H9 (cell line): Measurements from ENCODE around the gene TNFAIP3. TPM values are rescaled to one million over a fixed set of nuclear protein-coding genes. Genes with fewer than 3 reads are reported as not detected.

Source experiments
- DNase-seq: peaks from one replicate; pipeline ENCODE4 v3.0.0-alpha.2; 2017
- H2AFZ ChIP-seq: one replicate; pipeline ENCODE4 v1.6.1; 2013; ENCODE audit warnings: mild to moderate bottlenecking, low read length, control low read depth, moderate library complexity
- H2AK5ac ChIP-seq: 2 replicates; pipeline ENCODE4 v1.6.1; 2013; ENCODE audit warnings: low read length, control low read depth, mixed read lengths; ENCODE audit not compliant: insufficient read length
- H2BK120ac ChIP-seq: one replicate; pipeline ENCODE4 v1.6.1; 2013; ENCODE audit warnings: low read depth, mild to moderate bottlenecking, low read length, control low read depth, inconsistent platforms; ENCODE audit not compliant: poor library complexity, severe bottlenecking
- H2BK12ac ChIP-seq: 2 replicates; pipeline ENCODE4 v1.6.1; 2013; ENCODE audit warnings: low read length, control low read depth, mixed read lengths, low read depth; ENCODE audit not compliant: insufficient read length
- H2BK15ac ChIP-seq: 2 replicates; pipeline ENCODE4 v1.6.1; 2013; ENCODE audit warnings: low read depth, low read length, control low read depth
- H2BK20ac ChIP-seq: one replicate; pipeline ENCODE4 v1.6.1; 2013; ENCODE audit warnings: low read depth, mild to moderate bottlenecking, low read length, control low read depth, inconsistent platforms; ENCODE audit not compliant: poor library complexity, severe bottlenecking
- H2BK5ac ChIP-seq: 2 replicates; pipeline ENCODE4 v1.6.1; 2013; ENCODE audit warnings: low read length, control low read depth, mixed read lengths; ENCODE audit not compliant: insufficient read length
- H3K14ac ChIP-seq: 2 replicates; pipeline ENCODE4 v1.6.1; 2013; ENCODE audit warnings: low read length, control low read depth; ENCODE audit not compliant: insufficient read depth
- H3K18ac ChIP-seq: 2 replicates; pipeline ENCODE4 v1.6.1; 2013; ENCODE audit warnings: low read depth, mild to moderate bottlenecking, mixed read lengths, low read length, control low read depth; ENCODE audit not compliant: insufficient read length
- H3K23ac ChIP-seq: 2 replicates; pipeline ENCODE4 v1.6.1; 2013; ENCODE audit warnings: low read length, control low read depth, mixed read lengths, low read depth; ENCODE audit not compliant: insufficient read length
- H3K23me2 ChIP-seq: 2 replicates; pipeline ENCODE4 v1.6.1; 2013; ENCODE audit warnings: low read depth, mild to moderate bottlenecking, mixed read lengths, low read length, control low read depth; ENCODE audit not compliant: insufficient read length, poor library complexity, severe bottlenecking
- H3K27ac ChIP-seq: 2 replicates; pipeline ENCODE4 v1.5.1; 2013; ENCODE audit warnings: low read length, control low read depth, mixed read lengths, low read depth; ENCODE audit not compliant: insufficient read length
- H3K27me3 ChIP-seq: 2 replicates; pipeline ENCODE4 v1.6.1; 2013; ENCODE audit warnings: low read length, control low read depth, inconsistent platforms; ENCODE audit not compliant: insufficient read depth
- H3K4ac ChIP-seq: 2 replicates; pipeline ENCODE4 v1.6.1; 2013; ENCODE audit warnings: low read depth, mild to moderate bottlenecking, control low read depth, inconsistent platforms, low read length, moderate library complexity
- H3K4me1 ChIP-seq: 2 replicates; pipeline ENCODE4 v1.6.1; 2013; ENCODE audit warnings: low read length, control low read depth, inconsistent platforms; ENCODE audit not compliant: insufficient read depth
- H3K4me2 ChIP-seq: 2 replicates; pipeline ENCODE4 v1.6.1; 2013; ENCODE audit warnings: low read length, control low read depth, mixed read lengths; ENCODE audit not compliant: insufficient read length, insufficient read depth
- H3K56ac ChIP-seq: 2 replicates; pipeline ENCODE4 v1.6.1; 2013; ENCODE audit warnings: low read depth, mild to moderate bottlenecking, mixed read lengths, low read length, control low read depth; ENCODE audit not compliant: insufficient read length
- H3K79me1 ChIP-seq: 2 replicates; pipeline ENCODE4 v1.6.1; 2013; ENCODE audit warnings: low read depth, mild to moderate bottlenecking, moderate library complexity, low read length, control low read depth, inconsistent platforms; ENCODE audit not compliant: insufficient read depth, poor library complexity, severe bottlenecking
- H3K79me2 ChIP-seq: 2 replicates; pipeline ENCODE4 v1.6.1; 2013; ENCODE audit warnings: low read length, control low read depth, inconsistent platforms; ENCODE audit not compliant: insufficient read depth
- H3K9ac ChIP-seq: 2 replicates; pipeline ENCODE4 v1.6.1; 2013; ENCODE audit warnings: low read length, control low read depth, mixed read lengths; ENCODE audit not compliant: insufficient read length; ENCODE audit errors: extremely low read depth
- H3K9me3 ChIP-seq: one replicate; pipeline ENCODE4 v1.6.1; 2013; ENCODE audit warnings: low read depth, low read length, inconsistent platforms; ENCODE audit not compliant: control insufficient read depth
- H3T11ph ChIP-seq: one replicate; pipeline ENCODE4 v1.6.1; 2013; ENCODE audit warnings: mild to moderate bottlenecking, low read length, control low read depth, inconsistent platforms
- H4K20me1 ChIP-seq: one replicate; pipeline ENCODE4 v1.6.1; 2013; ENCODE audit not compliant: control insufficient read depth, insufficient read length, insufficient read depth
- H4K5ac ChIP-seq: 2 replicates; pipeline ENCODE4 v1.6.1; 2013; ENCODE audit warnings: low read depth, mild to moderate bottlenecking, mixed read lengths, low read length, control low read depth; ENCODE audit not compliant: insufficient read length
- H4K8ac ChIP-seq: replicated peaks from 2 replicates; pipeline ENCODE4 v1.6.1; 2013; ENCODE audit warnings: low read length, control low read depth, mixed read lengths, low read depth; ENCODE audit not compliant: insufficient read length
- H4K91ac ChIP-seq: 2 replicates; pipeline ENCODE4 v1.6.1; 2013; ENCODE audit warnings: low read depth, mild to moderate bottlenecking, moderate library complexity, mixed read lengths, low read length, control low read depth; ENCODE audit not compliant: insufficient read length
- H3K27ac Mint-ChIP-seq, 3 experiments: 2 replicates in 2 of 3; 3 replicates in 1 of 3; pipeline ENCODE4 v1.8.0; 2020 to 2021; ENCODE audit warnings: mixed read lengths in 3 of 3, mild to moderate bottlenecking in 1 of 3, moderate library complexity in 1 of 3
- H3K27me3 Mint-ChIP-seq: 2 replicates; pipeline ENCODE4 v1.8.0; 2021; ENCODE audit warnings: low read depth, mild to moderate bottlenecking, moderate library complexity, mixed read lengths
- H3K36me3 Mint-ChIP-seq, 3 experiments: 2 replicates in 2 of 3; 3 replicates in 1 of 3; pipeline ENCODE4 v1.8.0; 2020 to 2021; ENCODE audit warnings: low read depth in 3 of 3, mixed read lengths in 3 of 3; ENCODE audit not compliant: insufficient read depth in 1 of 3
- H3K4me1 Mint-ChIP-seq, 2 experiments: 2 replicates each; pipeline ENCODE4 v1.8.0; 2020; ENCODE audit warnings: mixed read lengths in 2 of 2
- H3K4me3 Mint-ChIP-seq, 2 experiments: 2 replicates in 1 of 2; 3 replicates in 1 of 2; pipeline ENCODE4 v1.8.0; 2020 to 2021; ENCODE audit warnings: mild to moderate bottlenecking in 2 of 2, mixed read lengths in 2 of 2, moderate library complexity in 1 of 2
- H3K9me3 Mint-ChIP-seq, 2 experiments: 2 replicates in 1 of 2; 3 replicates in 1 of 2; pipeline ENCODE4 v1.8.0; 2020; ENCODE audit warnings: mild to moderate bottlenecking in 2 of 2, mixed read lengths in 2 of 2, moderate library complexity in 1 of 2
- WGBS: extraction: QIAGEN DNeasy Blood & Tissue Kit; methylation state at CpG from one replicate; pipeline ENCODE4 v1.1.7; 2013; ENCODE audit warnings: missing lambda C conversion rate, low lambda C conversion rate, mixed read lengths; ENCODE audit not compliant: insufficient read length; ENCODE audit errors: extremely low coverage; 5-methylcytosine and 5-hydroxymethylcytosine counted together
- total RNA-seq: library from RNA; stranded (reverse); gene quantifications from 2 replicates; pipeline ENCODE4 v1.2.1, GENCODE V29; 2021
- TF ChIP-seq, protein P1 (sequence below): fragments of 200-600 bp; sonication (generic); conservative IDR thresholded peaks from 3 replicates; pipeline ENCODE4 v1.8.0; 2021; ENCODE audit warnings: antibody characterized with exemption, mild to moderate bottlenecking

TNFAIP3 gene
- total RNA-seq, 1 experiment from 2014 or later = 3.7 TPM

DNA sequence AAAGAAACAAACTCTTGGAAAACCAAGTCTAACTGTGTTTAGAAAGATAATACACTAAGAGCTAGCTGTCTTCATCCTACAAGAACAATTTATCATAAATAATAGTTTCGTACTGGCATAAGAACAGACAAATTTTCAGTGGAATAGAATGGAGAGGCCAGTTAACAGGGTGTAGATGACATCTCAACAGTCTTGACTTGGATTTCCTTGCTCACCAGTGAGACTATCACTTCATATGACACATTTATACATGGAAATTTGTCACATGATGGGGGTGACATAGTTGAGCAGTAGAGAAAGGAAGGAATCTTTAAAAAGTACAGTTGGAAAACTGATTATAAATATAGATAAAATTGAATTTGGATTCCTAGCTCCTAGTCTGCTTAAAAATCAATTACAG is 35.6 kb downstream of the TNFAIP3 start:
- Histone ChIP-seq H3K18ac (no peak overlapping the region), H4K5ac (no peak overlapping the region), H2BK15ac (no peak overlapping the region), H4K20me1 (no peaks in the 10 kb centered on the region), H3T11ph (no peak overlapping the region), H3K27ac (no peak overlapping the region), H3K4ac (no peak overlapping the region), H3K14ac (no peak overlapping the region), H2BK20ac (no peak overlapping the region), H3K23me2 (no peaks in the 10 kb centered on the region), H2AK5ac (no peak overlapping the region), H2BK12ac (no peak overlapping the region), H3K79me2 (no peaks in the 10 kb centered on the region), H3K27me3 (no peaks in the 10 kb centered on the region), H3K23ac (no peak overlapping the region), H2BK120ac (no peak overlapping the region), H3K9me3 (no peaks in the 10 kb centered on the region), H3K79me1 (no peaks in the 10 kb centered on the region), H2BK5ac (no peak overlapping the region), H3K4me2 (no peak overlapping the region), H4K8ac (no peak overlapping the region), H2AFZ (no peak overlapping the region), H3K9ac (no peak overlapping the region), H3K4me1 (no peaks in the 10 kb centered on the region), H4K91ac (no peak overlapping the region), H3K56ac (no peak overlapping the region)
- no peaks in the 10 kb centered on the region for H3K9me3 Mint-ChIP-seq
- H3K4me1 Mint-ChIP-seq = no peaks in the 10 kb centered on the region
- no peak overlapping the region for H3K27ac Mint-ChIP-seq
- no peak overlapping the region for H3K4me3 Mint-ChIP-seq
- TF ChIP-seq, protein P1, sequence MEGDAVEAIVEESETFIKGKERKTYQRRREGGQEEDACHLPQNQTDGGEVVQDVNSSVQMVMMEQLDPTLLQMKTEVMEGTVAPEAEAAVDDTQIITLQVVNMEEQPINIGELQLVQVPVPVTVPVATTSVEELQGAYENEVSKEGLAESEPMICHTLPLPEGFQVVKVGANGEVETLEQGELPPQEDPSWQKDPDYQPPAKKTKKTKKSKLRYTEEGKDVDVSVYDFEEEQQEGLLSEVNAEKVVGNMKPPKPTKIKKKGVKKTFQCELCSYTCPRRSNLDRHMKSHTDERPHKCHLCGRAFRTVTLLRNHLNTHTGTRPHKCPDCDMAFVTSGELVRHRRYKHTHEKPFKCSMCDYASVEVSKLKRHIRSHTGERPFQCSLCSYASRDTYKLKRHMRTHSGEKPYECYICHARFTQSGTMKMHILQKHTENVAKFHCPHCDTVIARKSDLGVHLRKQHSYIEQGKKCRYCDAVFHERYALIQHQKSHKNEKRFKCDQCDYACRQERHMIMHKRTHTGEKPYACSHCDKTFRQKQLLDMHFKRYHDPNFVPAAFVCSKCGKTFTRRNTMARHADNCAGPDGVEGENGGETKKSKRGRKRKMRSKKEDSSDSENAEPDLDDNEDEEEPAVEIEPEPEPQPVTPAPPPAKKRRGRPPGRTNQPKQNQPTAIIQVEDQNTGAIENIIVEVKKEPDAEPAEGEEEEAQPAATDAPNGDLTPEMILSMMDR = no peak
- DNase-seq = no peak
- H3K36me3 Mint-ChIP-seq = no peaks in the 10 kb centered on the region
- no peaks in the 10 kb centered on the region for H3K27me3 Mint-ChIP-seq
- WGBS = no CpG with 5 or more reads among the region's 1 CpG
